Glutamatergic neuron (in vitro differentiated cells): ENCODE measurements around the gene PLA2G2F. TPM values are rescaled to one million over a fixed set of nuclear protein-coding genes. Genes with fewer than 3 reads are reported as not detected.

Source experiments
- DNase-seq: peaks from one replicate; pipeline ENCODE4 v3.0.0; 2022
- H3K27ac Mint-ChIP-seq: one replicate; pipeline ENCODE4 v1.8.0; 2020; ENCODE audit warnings: mild to moderate bottlenecking, mixed read lengths, inconsistent platforms; ENCODE audit not compliant: unreplicated experiment
- H3K27me3 Mint-ChIP-seq: one replicate; pipeline ENCODE4 v1.8.0; 2020; ENCODE audit warnings: mild to moderate bottlenecking, moderate library complexity, mixed read lengths, inconsistent platforms; ENCODE audit not compliant: unreplicated experiment
- H3K36me3 Mint-ChIP-seq: one replicate; pipeline ENCODE4 v1.8.0; 2020; ENCODE audit warnings: mild to moderate bottlenecking, mixed read lengths, inconsistent platforms; ENCODE audit not compliant: unreplicated experiment
- H3K4me1 Mint-ChIP-seq: one replicate; pipeline ENCODE4 v1.8.0; 2020; ENCODE audit warnings: mild to moderate bottlenecking, low read depth, mixed read lengths, inconsistent platforms; ENCODE audit not compliant: unreplicated experiment
- H3K4me3 Mint-ChIP-seq: one replicate; pipeline ENCODE4 v1.8.0; 2020; ENCODE audit warnings: mild to moderate bottlenecking, mixed read lengths, inconsistent platforms; ENCODE audit not compliant: unreplicated experiment
- H3K9me3 Mint-ChIP-seq: one replicate; pipeline ENCODE4 v1.8.0; 2020; ENCODE audit warnings: mild to moderate bottlenecking, moderate library complexity, mixed read lengths, inconsistent platforms; ENCODE audit not compliant: unreplicated experiment
- total RNA-seq: library from RNA; stranded (reverse); fragmentation: NEBNext Ultra II Directional; extraction: Animal tissue kit (Norgen Biotek cat#: 25700); gene quantifications from one replicate; pipeline ENCODE4 v1.2.1, GENCODE V29; 2021; ENCODE audit not compliant: unreplicated experiment
- TF ChIP-seq, protein P1 (sequence below): fragments of 200-600 bp; sonication (generic); IDR thresholded peaks from one replicate; pipeline ENCODE4 v1.5.0; 2021; ENCODE audit not compliant: partially characterized antibody, unreplicated experiment

Gene PLA2G2F
- total RNA-seq, 1 donor from 2014 or later: not detected

DNA sequence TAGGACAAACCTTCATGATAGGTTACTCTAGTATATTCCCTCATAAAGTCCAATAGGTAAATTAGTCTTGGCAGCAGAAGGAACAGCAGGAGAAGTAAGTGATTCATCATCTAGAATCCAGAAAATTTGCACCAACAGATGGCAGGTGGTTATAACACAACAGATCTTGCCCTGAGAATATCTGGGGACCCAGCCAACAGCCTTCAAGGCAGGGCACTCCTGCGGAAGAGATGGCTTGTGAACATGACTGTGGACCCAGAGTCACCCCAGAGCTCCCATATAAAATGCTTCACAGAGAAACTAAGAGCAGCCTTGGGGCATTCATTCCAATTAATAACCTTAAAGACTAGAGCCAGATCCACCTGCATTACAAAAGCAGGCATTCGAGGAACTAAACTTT is 55.1 kb downstream of the PLA2G2F start:
- H3K4me1 Mint-ChIP-seq: peaks cover 3% of the 10 kb centered on the region
- TF ChIP-seq, protein P1, sequence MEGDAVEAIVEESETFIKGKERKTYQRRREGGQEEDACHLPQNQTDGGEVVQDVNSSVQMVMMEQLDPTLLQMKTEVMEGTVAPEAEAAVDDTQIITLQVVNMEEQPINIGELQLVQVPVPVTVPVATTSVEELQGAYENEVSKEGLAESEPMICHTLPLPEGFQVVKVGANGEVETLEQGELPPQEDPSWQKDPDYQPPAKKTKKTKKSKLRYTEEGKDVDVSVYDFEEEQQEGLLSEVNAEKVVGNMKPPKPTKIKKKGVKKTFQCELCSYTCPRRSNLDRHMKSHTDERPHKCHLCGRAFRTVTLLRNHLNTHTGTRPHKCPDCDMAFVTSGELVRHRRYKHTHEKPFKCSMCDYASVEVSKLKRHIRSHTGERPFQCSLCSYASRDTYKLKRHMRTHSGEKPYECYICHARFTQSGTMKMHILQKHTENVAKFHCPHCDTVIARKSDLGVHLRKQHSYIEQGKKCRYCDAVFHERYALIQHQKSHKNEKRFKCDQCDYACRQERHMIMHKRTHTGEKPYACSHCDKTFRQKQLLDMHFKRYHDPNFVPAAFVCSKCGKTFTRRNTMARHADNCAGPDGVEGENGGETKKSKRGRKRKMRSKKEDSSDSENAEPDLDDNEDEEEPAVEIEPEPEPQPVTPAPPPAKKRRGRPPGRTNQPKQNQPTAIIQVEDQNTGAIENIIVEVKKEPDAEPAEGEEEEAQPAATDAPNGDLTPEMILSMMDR: no peak
- no peak overlapping the region for H3K27ac Mint-ChIP-seq
- peaks cover 6% of the 10 kb centered on the region for H3K27me3 Mint-ChIP-seq
- H3K4me3 Mint-ChIP-seq: no peak overlapping the region
- no peak for DNase-seq
- H3K36me3 Mint-ChIP-seq: no peaks in the 10 kb centered on the region
- peaks cover 4% of the 10 kb centered on the region for H3K9me3 Mint-ChIP-seq

DNA sequence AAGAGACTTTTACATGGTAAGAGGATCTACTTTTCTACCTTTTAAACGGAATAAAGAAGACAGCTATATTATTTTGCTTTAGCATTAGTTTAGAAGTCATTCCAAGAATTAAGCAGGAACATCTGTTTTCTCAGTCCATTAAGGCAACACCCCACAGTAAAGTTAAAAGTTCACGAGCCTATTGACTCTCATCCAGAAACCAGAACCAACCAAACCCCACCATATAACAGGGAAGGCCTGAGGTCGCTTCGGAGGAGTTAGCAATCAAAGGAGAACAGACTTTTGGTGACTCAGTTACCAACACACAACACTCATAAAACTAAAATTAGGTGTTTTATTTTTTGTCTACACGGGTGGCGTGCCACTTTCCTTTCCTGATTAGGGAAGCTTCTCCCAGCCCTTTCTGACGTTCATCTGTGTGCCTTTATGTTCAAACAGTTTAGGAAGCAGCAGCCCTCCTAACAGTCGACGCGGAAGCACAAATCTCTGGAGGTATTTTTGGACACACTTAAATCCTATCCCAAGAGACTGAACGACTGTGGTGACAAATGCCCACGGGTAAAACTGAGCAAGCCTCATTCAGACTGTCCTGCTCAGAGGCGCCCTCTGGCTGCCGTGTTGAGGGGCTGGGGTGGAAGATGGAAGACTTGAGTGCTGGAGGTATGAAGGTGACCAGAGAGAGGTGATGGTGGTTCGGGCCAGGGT is 55.8 kb downstream of the PLA2G2F start:
- Mint-ChIP-seq H3K4me1 (peaks cover 3% of the 10 kb centered on the region), H3K36me3 (no peaks in the 10 kb centered on the region), H3K27ac (no peak overlapping the region), H3K27me3 (peaks cover 6% of the 10 kb centered on the region), H3K9me3 (peaks cover 4% of the 10 kb centered on the region), H3K4me3 (no peak overlapping the region)
- TF ChIP-seq, protein P1: peak; percentile 65
- DNase-seq: peak; percentile 78

DNA sequence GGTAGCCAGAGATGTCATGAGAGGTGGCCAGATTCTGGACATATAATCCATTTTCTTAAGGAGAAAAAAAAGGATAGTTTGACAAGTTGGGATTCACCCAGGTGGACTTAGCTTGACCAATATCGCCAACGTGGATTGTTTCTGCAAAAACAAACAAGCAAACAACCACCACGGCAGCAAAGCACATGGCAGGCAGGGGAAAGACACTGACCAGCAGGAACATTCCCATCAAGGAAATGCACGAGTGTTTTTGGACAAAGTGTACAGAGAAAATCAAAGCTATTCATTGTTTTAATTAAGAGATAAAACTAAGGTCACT is 56.3 kb downstream of the PLA2G2F start:
- Mint-ChIP-seq H3K36me3 (no peaks in the 10 kb centered on the region), H3K27me3 (peaks cover 6% of the 10 kb centered on the region), H3K4me1 (peaks cover 3% of the 10 kb centered on the region), H3K9me3 (peaks cover 4% of the 10 kb centered on the region), H3K27ac (no peak overlapping the region), H3K4me3 (no peak overlapping the region)
- DNase-seq: no peak
- TF ChIP-seq, protein P1: no peak

- Mint-ChIP-seq H3K4me1 (peaks cover 3% of the 10 kb centered on the region), H3K9me3 (peaks cover 4% of the 10 kb centered on the region)
- TF ChIP-seq, protein P1: no peak
Observed at GRCh38 chr1:20197329-20197791, 58.2 kb downstream of the PLA2G2F start.

DNA sequence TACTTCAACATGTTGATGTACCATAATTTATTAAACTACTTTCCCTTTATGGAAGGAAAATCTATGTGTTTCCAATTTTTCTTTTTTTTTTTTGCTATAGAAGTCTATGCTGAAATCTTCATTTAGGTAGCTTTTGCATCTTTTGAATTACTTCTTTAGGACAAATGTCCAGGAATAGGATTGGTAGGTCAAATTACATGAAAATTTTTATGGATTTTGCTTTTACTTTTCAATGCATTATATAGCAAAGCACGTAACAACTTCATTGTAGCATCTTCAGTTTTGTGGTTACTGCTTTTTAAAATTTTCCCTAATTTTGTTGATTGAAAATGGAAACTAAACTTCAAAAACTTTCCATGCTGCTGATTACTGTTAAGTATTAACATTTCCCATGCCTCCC is 59.2 kb downstream of the PLA2G2F start:
- Mint-ChIP-seq H3K4me3 (no peak overlapping the region), H3K9me3 (peaks cover 4% of the 10 kb centered on the region), H3K27me3 (peaks cover 2% of the 10 kb centered on the region), H3K4me1 (peaks cover 3% of the 10 kb centered on the region), H3K27ac (no peak overlapping the region), H3K36me3 (no peaks in the 10 kb centered on the region)
- DNase-seq: no peak
- TF ChIP-seq, protein P1: no peak

More at GRCh38 chr1:20197329-20197791, 58.2 kb downstream of the PLA2G2F start:
- no peak for DNase-seq
- no peaks in the 10 kb centered on the region for H3K36me3 Mint-ChIP-seq
- H3K4me3 Mint-ChIP-seq: no peak overlapping the region
- H3K27me3 Mint-ChIP-seq: peaks cover 3% of the 10 kb centered on the region
- H3K27ac Mint-ChIP-seq: no peak overlapping the region
